C4-2B (cell line): Measurements from ENCODE around the gene ATCAY.
"Not testable (repeated sequence)": the region's sequence is repeated elsewhere in the genome, so short reads cannot be mapped to it uniquely, and the experiment has no call there.

ENCODE experiments used
- ZFX ChIP-seq: fragments of 450-650 bp; IDR thresholded peaks from 2 replicates; pipeline ENCODE4 v1.6.1; 2017
- TF ChIP-seq, protein P1 (sequence below): fragments of 450-650 bp; conservative IDR thresholded peaks from 2 replicates; pipeline ENCODE4 v1.5.1; 2017; ENCODE audit warnings: mild to moderate bottlenecking

DNA sequence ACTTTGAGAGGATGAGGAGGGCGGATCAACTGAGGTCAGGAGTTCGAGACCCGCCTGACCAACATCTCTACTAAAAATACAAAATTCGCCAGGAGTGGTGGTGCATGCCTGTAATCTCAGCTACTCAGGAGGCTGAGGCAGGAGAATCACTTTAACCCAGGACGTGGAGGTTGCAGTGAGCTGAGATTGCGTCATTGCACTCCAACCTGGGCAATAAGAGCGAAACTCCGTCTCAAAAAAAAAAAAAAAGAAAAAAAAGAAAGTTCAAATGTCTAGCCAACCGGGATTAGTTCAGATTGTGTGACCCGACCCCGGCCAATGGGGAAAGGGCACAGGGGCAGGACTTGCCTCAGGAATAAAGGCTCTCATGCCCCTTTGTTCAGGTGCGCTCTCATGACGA lies 5.8 kb upstream of the ATCAY start:
- TF ChIP-seq, protein P1, sequence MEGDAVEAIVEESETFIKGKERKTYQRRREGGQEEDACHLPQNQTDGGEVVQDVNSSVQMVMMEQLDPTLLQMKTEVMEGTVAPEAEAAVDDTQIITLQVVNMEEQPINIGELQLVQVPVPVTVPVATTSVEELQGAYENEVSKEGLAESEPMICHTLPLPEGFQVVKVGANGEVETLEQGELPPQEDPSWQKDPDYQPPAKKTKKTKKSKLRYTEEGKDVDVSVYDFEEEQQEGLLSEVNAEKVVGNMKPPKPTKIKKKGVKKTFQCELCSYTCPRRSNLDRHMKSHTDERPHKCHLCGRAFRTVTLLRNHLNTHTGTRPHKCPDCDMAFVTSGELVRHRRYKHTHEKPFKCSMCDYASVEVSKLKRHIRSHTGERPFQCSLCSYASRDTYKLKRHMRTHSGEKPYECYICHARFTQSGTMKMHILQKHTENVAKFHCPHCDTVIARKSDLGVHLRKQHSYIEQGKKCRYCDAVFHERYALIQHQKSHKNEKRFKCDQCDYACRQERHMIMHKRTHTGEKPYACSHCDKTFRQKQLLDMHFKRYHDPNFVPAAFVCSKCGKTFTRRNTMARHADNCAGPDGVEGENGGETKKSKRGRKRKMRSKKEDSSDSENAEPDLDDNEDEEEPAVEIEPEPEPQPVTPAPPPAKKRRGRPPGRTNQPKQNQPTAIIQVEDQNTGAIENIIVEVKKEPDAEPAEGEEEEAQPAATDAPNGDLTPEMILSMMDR: not testable (repeated sequence)
- TF ChIP-seq ZFX: not testable (repeated sequence)
